Measurements from ENCODE around the gene RANBP10. TPM values are rescaled to one million over a fixed set of nuclear protein-coding genes. Genes with fewer than 3 reads are reported as not detected.

RANBP10 gene
- 8.0 to 9.5 TPM (median 8.4 TPM) in 5 replicates for total RNA-seq (2022; extraction: Qiagen RNA extraction)

GRCh38 chr16:67806428-67807147, at the start of gene RANBP10, which contains the start of gene TSNAXIP1:
TSS of gene RANBP10 (minus strand) at chr16:67806560. CDS start at chr16:67806536, 24 bp downstream.
TSS of gene TSNAXIP1 (plus strand) at chr16:67806889. CDS start at chr16:67807150, 261 bp downstream.

GRCh38 chr16:67847064-67847861, 40.9 kb upstream of the RANBP10 start, which contains the start of gene CENPT:
TSS of gene CENPT (minus strand) at chr16:67847693. CDS start at chr16:67833859, 13,834 bp downstream.

GRCh38 chr16:67846320-67847063, 40.1 kb upstream of the RANBP10 start, which contains the start of gene NUTF2:
TSS of gene NUTF2 (plus strand) at chr16:67846933. CDS start at chr16:67865131, 18,198 bp downstream.

GRCh38 chr16:67841816-67842508, 35.6 kb upstream of the RANBP10 start, which contains the start of gene THAP11:
TSS of gene THAP11 (plus strand) at chr16:67842320. CDS start at chr16:67842555, 235 bp downstream.

GRCh38 chr16:67719048-67719777, 87.1 kb downstream of the RANBP10 start, which contains the start of gene GFOD2:
TSS of gene GFOD2 (minus strand) at chr16:67719316. CDS start at chr16:67685715, 33,601 bp downstream.

Other genes starting within 250 kb of the RANBP10 start
- 32.3 to 36.0 TPM (median 33.3 TPM) in 5 replicates for gene CTCF, start 244.0 kb downstream of the RANBP10 start, total RNA-seq (2022; extraction: Qiagen RNA extraction)
- 1.2 to 3.1 TPM (median 2.6 TPM) in 5 replicates for gene CARMIL2, start 161.4 kb downstream of the RANBP10 start, total RNA-seq (2022; extraction: Qiagen RNA extraction)
- 31.5 to 38.9 TPM (median 36.7 TPM) in 5 replicates for gene ACD, start 146.3 kb downstream of the RANBP10 start, total RNA-seq (2022; extraction: Qiagen RNA extraction)
- gene PARD6A, start 145.6 kb downstream of the RANBP10 start, total RNA-seq (2022; extraction: Qiagen RNA extraction), result 1.5 to 2.7 TPM (median 2.2 TPM) in 5 replicates
- gene ENKD1, start 139.8 kb downstream of the RANBP10 start, total RNA-seq (2022; extraction: Qiagen RNA extraction), result 5.7 to 12.3 TPM (median 10.1 TPM) in 5 replicates
- 0.08 to 0.15 TPM (median 0.12 TPM) in 4 of 5 replicates, not detected in the other for gene C16orf86, start 139.7 kb downstream of the RANBP10 start, total RNA-seq (2022; extraction: Qiagen RNA extraction)
- 15.6 to 18.9 TPM (median 16.6 TPM) in 5 replicates for gene GFOD2, start 87.2 kb downstream of the RANBP10 start, total RNA-seq (2022; extraction: Qiagen RNA extraction)
- gene TSNAXIP1, start 329 bp upstream of the RANBP10 start, total RNA-seq (2022; extraction: Qiagen RNA extraction), result 0.21 to 0.63 TPM (median 0.44 TPM) in 5 replicates
- 26.5 to 41.7 TPM (median 40.0 TPM) in 5 replicates for gene THAP11, start 35.8 kb upstream of the RANBP10 start, total RNA-seq (2022; extraction: Qiagen RNA extraction)
- 232 to 250 TPM (median 235 TPM) in 5 replicates for gene NUTF2, start 40.4 kb upstream of the RANBP10 start, total RNA-seq (2022; extraction: Qiagen RNA extraction)
- 21.8 to 28.3 TPM (median 26.3 TPM) in 5 replicates for gene CENPT, start 41.1 kb upstream of the RANBP10 start, total RNA-seq (2022; extraction: Qiagen RNA extraction)
- gene EDC4, start 66.5 kb upstream of the RANBP10 start, total RNA-seq (2022; extraction: Qiagen RNA extraction), result 47.8 to 62.7 TPM (median 58.0 TPM) in 5 replicates
- 0.15 to 0.24 TPM (median 0.20 TPM) in 4 of 5 replicates, not detected in the other for gene NRN1L, start 78.3 kb upstream of the RANBP10 start, total RNA-seq (2022; extraction: Qiagen RNA extraction)
- gene PSKH1, start 86.7 kb upstream of the RANBP10 start, total RNA-seq (2022; extraction: Qiagen RNA extraction), result 13.8 to 18.3 TPM (median 16.6 TPM) in 5 replicates
- gene CTRL, start 125.3 kb upstream of the RANBP10 start, total RNA-seq (2022; extraction: Qiagen RNA extraction), result 1.2 to 1.9 TPM (median 1.5 TPM) in 5 replicates
- gene PSMB10, start 130.3 kb upstream of the RANBP10 start, total RNA-seq (2022; extraction: Qiagen RNA extraction), result 37.3 to 52.6 TPM (median 52.0 TPM) in 5 replicates
- gene LCAT, start 137.6 kb upstream of the RANBP10 start, total RNA-seq (2022; extraction: Qiagen RNA extraction), result 4.5 to 13.3 TPM (median 12.1 TPM) in 5 replicates
- 26.9 to 33.6 TPM (median 29.3 TPM) in 5 replicates for gene SLC12A4, start 162.1 kb upstream of the RANBP10 start, total RNA-seq (2022; extraction: Qiagen RNA extraction)
- gene DPEP3, start 173.9 kb upstream of the RANBP10 start, total RNA-seq (2022; extraction: Qiagen RNA extraction), result not detected in 5 replicates
- gene DPEP2, start 192.9 kb upstream of the RANBP10 start, total RNA-seq (2022; extraction: Qiagen RNA extraction), result 0.05 TPM in 1 of 5 replicates, not detected in the others
- not detected in 5 replicates for gene DPEP2NB, start 209.4 kb upstream of the RANBP10 start, total RNA-seq (2022; extraction: Qiagen RNA extraction)
- 17.2 to 21.0 TPM (median 19.3 TPM) in 5 replicates for gene DDX28, start 216.7 kb upstream of the RANBP10 start, total RNA-seq (2022; extraction: Qiagen RNA extraction)
- 16.4 to 17.6 TPM (median 16.9 TPM) in 5 replicates for gene DUS2, start 216.7 kb upstream of the RANBP10 start, total RNA-seq (2022; extraction: Qiagen RNA extraction)

Measured in A549 treated with AZD2906 at 1 μM for 4 hours (cell line).